Measurements from ENCODE around the gene KMT2D.

DNA sequence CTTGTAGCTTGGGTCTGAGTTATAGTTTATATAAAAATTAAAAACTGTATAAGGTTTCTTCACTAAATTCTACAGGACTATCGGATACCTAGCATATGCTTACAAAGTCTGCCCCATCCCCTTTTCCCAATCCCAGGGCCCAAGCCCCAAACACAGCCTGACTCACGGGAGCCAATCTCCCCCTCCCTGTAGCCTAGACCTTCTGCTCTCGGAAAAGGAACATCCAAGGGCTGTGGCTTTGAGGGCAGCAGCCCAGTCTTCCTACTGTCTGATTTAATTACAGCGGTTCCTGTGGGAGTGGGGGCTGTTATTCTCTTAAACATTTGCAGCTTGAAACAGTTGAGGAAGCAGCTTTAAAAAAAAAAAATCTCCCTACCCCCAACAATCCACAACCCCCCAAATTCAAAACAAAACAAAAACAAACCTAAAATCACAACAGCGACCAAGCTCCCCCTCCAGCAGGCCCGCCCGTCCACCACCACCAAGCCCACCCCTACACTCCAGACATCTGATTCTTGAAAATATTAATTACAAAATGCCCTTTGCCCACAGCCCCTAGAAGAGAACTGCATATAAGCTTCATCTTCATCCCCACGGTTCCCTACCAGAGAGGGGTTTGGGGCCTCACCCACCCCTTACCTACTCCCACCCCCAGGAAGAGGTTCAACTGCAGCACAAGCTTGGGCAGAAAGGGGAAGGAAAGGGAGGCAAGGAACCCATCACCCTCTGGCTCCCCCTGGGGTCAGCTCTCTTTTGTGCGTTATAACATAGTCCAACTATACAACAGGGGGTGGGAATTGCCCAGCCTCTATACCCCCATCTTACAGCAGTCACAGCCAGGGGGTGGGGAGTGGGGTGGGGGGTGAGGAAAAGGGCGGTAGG lies 40.9 kb downstream of the KMT2D start:
- TF ChIP-seq, protein P1, sequence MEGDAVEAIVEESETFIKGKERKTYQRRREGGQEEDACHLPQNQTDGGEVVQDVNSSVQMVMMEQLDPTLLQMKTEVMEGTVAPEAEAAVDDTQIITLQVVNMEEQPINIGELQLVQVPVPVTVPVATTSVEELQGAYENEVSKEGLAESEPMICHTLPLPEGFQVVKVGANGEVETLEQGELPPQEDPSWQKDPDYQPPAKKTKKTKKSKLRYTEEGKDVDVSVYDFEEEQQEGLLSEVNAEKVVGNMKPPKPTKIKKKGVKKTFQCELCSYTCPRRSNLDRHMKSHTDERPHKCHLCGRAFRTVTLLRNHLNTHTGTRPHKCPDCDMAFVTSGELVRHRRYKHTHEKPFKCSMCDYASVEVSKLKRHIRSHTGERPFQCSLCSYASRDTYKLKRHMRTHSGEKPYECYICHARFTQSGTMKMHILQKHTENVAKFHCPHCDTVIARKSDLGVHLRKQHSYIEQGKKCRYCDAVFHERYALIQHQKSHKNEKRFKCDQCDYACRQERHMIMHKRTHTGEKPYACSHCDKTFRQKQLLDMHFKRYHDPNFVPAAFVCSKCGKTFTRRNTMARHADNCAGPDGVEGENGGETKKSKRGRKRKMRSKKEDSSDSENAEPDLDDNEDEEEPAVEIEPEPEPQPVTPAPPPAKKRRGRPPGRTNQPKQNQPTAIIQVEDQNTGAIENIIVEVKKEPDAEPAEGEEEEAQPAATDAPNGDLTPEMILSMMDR (IDR thresholded peaks at IDR 0.05): peak in 4 of 12 donors; percentile 15 to 29 (median 16)
- no peak for TF ChIP-seq POLR2A (IDR thresholded peaks at IDR 0.05)
